Neural crest cell (in vitro differentiated cells): ENCODE data around the gene IGF2BP1. TPM values are rescaled to one million over a fixed set of nuclear protein-coding genes. Genes with fewer than 3 reads are reported as not detected.

Experiments
- DNase-seq: peaks from one replicate; pipeline ENCODE4 v3.0.0; 2021; ENCODE audit warnings: low read depth, mixed read lengths, low spot score
- H3K27ac Mint-ChIP-seq: one replicate; pipeline ENCODE4 v1.8.0; 2021; ENCODE audit warnings: mild to moderate bottlenecking, mixed read lengths; ENCODE audit not compliant: unreplicated experiment
- H3K27me3 Mint-ChIP-seq: 2 replicates; pipeline ENCODE4 v1.8.0; 2021; ENCODE audit warnings: low read depth, mild to moderate bottlenecking, mixed read lengths
- H3K36me3 Mint-ChIP-seq: 2 replicates; pipeline ENCODE4 v1.8.0; 2021; ENCODE audit warnings: low read depth, mild to moderate bottlenecking, mixed read lengths
- H3K4me1 Mint-ChIP-seq: 2 replicates; pipeline ENCODE4 v1.8.0; 2021; ENCODE audit warnings: mixed read lengths
- H3K4me3 Mint-ChIP-seq: one replicate; pipeline ENCODE4 v1.8.0; 2021; ENCODE audit warnings: mild to moderate bottlenecking, mixed read lengths
- H3K9me3 Mint-ChIP-seq: 2 replicates; pipeline ENCODE4 v1.8.0; 2021; ENCODE audit warnings: mixed read lengths
- total RNA-seq: library from RNA; stranded (reverse); gene quantifications from 2 replicates; pipeline ENCODE4 v1.2.1, GENCODE V29; 2021
- TF ChIP-seq, protein P1 (sequence below): fragments of 200-600 bp; sonication (generic); conservative IDR thresholded peaks from 2 replicates; pipeline ENCODE4 v1.5.0; 2021; ENCODE audit warnings: antibody characterized with exemption, mild to moderate bottlenecking

IGF2BP1 gene
- total RNA-seq, 1 donor from 2014 or later: 536 TPM

DNA sequence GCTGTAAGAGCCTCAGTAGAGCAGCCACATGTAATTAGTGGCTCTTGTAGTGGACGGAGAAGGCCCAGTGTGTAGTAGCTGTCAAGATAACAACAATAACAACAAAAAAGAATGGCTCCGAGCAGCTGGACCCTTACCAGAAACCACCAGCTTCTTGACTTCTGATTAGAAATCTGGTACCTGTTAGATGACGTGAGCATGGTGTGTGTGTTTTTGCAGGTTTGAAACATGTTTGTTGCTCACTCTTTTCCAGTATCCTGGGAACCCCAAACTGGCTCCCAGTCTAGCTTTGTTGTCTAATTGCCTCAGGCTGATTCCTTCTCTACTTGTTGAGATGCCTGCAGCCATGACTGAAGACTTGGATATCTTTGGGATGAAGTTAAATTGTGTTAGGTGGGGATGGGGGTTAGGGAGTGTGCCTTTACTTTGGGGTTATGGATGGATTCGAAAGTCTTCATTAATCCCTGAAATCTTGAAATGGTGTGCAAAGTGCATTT is 21.0 kb downstream of the IGF2BP1 start:
- peaks cover 58% of the 10 kb centered on the region for H3K4me1 Mint-ChIP-seq
- TF ChIP-seq, protein P1, sequence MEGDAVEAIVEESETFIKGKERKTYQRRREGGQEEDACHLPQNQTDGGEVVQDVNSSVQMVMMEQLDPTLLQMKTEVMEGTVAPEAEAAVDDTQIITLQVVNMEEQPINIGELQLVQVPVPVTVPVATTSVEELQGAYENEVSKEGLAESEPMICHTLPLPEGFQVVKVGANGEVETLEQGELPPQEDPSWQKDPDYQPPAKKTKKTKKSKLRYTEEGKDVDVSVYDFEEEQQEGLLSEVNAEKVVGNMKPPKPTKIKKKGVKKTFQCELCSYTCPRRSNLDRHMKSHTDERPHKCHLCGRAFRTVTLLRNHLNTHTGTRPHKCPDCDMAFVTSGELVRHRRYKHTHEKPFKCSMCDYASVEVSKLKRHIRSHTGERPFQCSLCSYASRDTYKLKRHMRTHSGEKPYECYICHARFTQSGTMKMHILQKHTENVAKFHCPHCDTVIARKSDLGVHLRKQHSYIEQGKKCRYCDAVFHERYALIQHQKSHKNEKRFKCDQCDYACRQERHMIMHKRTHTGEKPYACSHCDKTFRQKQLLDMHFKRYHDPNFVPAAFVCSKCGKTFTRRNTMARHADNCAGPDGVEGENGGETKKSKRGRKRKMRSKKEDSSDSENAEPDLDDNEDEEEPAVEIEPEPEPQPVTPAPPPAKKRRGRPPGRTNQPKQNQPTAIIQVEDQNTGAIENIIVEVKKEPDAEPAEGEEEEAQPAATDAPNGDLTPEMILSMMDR: no peak
- no peak for DNase-seq
- H3K36me3 Mint-ChIP-seq: peaks cover 5% of the 10 kb centered on the region
- H3K4me3 Mint-ChIP-seq: peak overlapping the region; percentile 55
- H3K9me3 Mint-ChIP-seq: no peaks in the 10 kb centered on the region
- peak overlapping the region; percentile 14 for H3K27ac Mint-ChIP-seq
- no peaks in the 10 kb centered on the region for H3K27me3 Mint-ChIP-seq

GRCh38 chr17:49018748-49019147 is 21.6 kb downstream of the IGF2BP1 start:
- DNase-seq: no peak
- H3K27me3 Mint-ChIP-seq: no peaks in the 10 kb centered on the region
- TF ChIP-seq, protein P1: no peak
- no peaks in the 10 kb centered on the region for H3K9me3 Mint-ChIP-seq
- H3K4me3 Mint-ChIP-seq: no peak overlapping the region
- peaks cover 7% of the 10 kb centered on the region for H3K36me3 Mint-ChIP-seq
- H3K4me1 Mint-ChIP-seq: peaks cover 59% of the 10 kb centered on the region
- no peak overlapping the region for H3K27ac Mint-ChIP-seq

- H3K27me3 Mint-ChIP-seq: no peaks in the 10 kb centered on the region
- H3K27ac Mint-ChIP-seq: no peak overlapping the region
- no peak for DNase-seq
- peak overlapping the region; percentile 34 for H3K4me3 Mint-ChIP-seq
- no peaks in the 10 kb centered on the region for H3K9me3 Mint-ChIP-seq
- H3K4me1 Mint-ChIP-seq: peaks cover 57% of the 10 kb centered on the region
- peaks cover 7% of the 10 kb centered on the region for H3K36me3 Mint-ChIP-seq
- TF ChIP-seq, protein P1: no peak
Observed at GRCh38 chr17:49020609-49021008, 23.4 kb downstream of the IGF2BP1 start.

- TF ChIP-seq, protein P1: no peak
- DNase-seq: no peak
- H3K27me3 Mint-ChIP-seq: no peaks in the 10 kb centered on the region
- H3K36me3 Mint-ChIP-seq: peaks cover 5% of the 10 kb centered on the region
- H3K27ac Mint-ChIP-seq: peak overlapping the region; percentile 88
- H3K4me1 Mint-ChIP-seq: peaks cover 51% of the 10 kb centered on the region
- no peak overlapping the region for H3K4me3 Mint-ChIP-seq
- no peaks in the 10 kb centered on the region for H3K9me3 Mint-ChIP-seq
Observed at GRCh38 chr17:49021095-49021767, 24.0 kb downstream of the IGF2BP1 start.

GRCh38 chr17:49021768-49022103 is 24.6 kb downstream of the IGF2BP1 start:
- H3K36me3 Mint-ChIP-seq: peaks cover 5% of the 10 kb centered on the region
- TF ChIP-seq, protein P1: no peak
- no peaks in the 10 kb centered on the region for H3K27me3 Mint-ChIP-seq
- DNase-seq: no peak
- no peak overlapping the region for H3K4me3 Mint-ChIP-seq
- H3K4me1 Mint-ChIP-seq: peaks cover 47% of the 10 kb centered on the region
- peak overlapping the region; percentile 88 for H3K27ac Mint-ChIP-seq
- H3K9me3 Mint-ChIP-seq: no peaks in the 10 kb centered on the region
